Measurements from ENCODE around the gene LMLN.

- TF ChIP-seq, protein P1, sequence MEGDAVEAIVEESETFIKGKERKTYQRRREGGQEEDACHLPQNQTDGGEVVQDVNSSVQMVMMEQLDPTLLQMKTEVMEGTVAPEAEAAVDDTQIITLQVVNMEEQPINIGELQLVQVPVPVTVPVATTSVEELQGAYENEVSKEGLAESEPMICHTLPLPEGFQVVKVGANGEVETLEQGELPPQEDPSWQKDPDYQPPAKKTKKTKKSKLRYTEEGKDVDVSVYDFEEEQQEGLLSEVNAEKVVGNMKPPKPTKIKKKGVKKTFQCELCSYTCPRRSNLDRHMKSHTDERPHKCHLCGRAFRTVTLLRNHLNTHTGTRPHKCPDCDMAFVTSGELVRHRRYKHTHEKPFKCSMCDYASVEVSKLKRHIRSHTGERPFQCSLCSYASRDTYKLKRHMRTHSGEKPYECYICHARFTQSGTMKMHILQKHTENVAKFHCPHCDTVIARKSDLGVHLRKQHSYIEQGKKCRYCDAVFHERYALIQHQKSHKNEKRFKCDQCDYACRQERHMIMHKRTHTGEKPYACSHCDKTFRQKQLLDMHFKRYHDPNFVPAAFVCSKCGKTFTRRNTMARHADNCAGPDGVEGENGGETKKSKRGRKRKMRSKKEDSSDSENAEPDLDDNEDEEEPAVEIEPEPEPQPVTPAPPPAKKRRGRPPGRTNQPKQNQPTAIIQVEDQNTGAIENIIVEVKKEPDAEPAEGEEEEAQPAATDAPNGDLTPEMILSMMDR (IDR thresholded peaks at IDR 0.05; ENCODE audit: low read depth, low read length), result no peak
- no peak for TF ChIP-seq POLR2A (IDR thresholded peaks at IDR 0.05; ENCODE audit: extremely low read depth, insufficient read length)
Observed at GRCh38 chr3:197996855-197997254, 36.8 kb downstream of the LMLN start.

Measured in NB4 (cell line).